ENCODE measurements around the gene SDK1.
A peak's percentile ranks its signal among the peaks of the same experiment; 100 is the strongest.
"Not testable (repeated sequence)": the region's sequence is repeated elsewhere in the genome, so short reads cannot be mapped to it uniquely, and the experiment has no call there.

Gene SDK1

DNA sequence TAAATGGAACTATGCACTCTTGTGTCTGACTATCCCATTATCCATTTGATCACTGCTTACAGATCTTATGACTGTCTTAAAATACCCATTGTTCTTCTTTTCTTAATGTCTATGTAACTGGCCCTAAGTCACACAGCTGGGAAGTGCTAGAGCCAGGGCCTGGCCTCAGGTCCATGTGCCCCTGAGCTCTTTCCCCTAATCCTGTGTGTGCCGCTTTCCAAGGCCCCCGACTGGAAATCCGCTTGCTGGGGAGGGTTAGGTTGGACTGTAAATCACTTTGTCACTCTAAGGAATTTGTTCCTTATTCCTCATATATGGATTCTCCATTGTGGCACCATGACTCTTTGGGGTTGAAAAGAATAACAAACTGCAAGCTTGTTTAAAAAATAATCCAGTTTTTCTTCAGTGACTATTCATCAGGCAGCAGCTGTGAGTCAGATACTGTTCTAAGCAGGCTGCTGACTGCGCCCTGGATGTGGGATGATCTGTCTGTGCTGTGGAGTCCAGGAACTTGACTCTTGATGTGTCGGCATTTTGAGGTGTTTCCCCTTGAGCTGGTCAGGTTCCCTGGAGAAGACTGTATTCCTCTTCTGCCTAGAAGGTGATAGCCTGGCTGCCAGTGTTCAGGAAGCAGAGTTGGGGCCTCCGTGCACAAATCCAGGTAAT is 236.3 kb downstream of the SDK1 start:
- DNase-seq (ENCODE audit: low read depth in 2 of 2) = no peak

DNA sequence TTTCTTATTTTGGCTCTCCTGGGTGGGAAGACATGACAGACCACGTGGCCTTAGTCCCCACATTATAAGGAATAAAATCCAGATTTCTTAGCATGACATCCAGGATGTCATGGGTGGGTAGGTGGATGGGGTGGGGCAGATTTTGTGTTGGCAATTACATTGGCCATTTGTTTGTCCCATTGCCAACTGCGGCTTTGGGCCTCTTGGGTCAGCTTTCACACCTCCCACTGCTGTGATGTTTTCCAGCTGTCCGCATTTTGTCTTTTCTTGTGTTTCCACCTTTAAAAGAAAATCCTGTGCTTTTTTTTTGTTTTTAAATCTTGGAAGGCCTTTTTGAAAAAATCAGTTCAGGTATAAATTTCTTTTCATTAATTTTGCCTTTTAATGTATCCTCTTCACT is 237.0 kb downstream of the SDK1 start:
- no peak for DNase-seq (ENCODE audit: low read depth in 2 of 2)

DNA sequence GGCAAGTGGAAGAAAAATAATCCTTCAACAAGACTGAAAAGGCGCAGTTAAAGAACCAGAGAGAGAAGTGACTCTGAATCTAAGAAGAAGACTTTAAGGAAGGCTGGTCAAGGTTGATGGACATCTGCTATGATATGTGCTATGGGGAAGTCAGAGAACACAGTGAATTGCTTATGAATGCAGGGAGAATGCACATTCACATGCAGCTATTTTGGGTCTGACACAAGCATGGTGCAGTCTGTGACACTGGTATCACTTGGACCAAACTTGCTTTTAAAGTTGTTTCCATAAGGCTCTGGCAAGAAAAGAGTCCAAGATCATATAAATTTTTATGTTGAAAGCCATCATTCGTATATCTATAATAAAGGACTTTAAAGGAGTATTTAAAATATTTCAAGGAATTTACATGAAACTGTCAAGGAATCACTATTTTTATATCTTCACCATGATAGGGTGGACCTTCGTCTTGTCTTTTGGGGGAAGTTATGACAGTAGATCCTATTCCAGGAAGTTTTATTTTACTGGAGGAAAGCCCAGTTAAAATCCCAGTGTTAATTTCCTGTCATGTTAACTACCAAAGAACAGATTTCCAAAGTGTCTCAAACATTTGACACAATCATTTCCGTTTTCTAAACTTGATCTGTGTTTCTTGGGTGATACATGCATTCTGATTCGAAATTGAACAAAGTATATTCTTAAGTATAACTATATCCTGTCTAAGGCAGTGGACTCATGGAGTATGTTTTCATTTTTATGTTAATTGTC is 239.6 kb downstream of the SDK1 start:
- no peak for DNase-seq (ENCODE audit: low read depth in 2 of 2)

DNA sequence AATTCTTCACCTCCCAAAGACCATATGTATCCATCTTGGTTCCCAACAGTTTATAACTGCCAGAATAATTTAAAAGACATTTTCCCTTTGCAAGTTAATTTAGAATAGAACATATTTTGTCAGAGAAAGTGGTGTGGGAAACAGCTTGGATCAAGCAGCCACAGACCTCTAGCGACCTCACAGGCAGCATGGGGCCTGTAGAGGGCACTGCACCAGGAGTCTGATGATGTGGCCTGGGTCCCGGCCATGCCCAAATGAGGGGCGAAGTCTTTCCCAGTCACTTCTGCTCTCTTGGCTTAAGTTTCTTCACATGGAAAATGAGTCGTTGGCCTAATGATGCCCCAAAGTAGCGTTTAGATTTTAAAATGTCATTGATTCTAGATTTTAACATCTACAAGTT is 243.2 kb downstream of the SDK1 start:
- DNase-seq (ENCODE audit: low read depth in 2 of 2) = no peak

DNA sequence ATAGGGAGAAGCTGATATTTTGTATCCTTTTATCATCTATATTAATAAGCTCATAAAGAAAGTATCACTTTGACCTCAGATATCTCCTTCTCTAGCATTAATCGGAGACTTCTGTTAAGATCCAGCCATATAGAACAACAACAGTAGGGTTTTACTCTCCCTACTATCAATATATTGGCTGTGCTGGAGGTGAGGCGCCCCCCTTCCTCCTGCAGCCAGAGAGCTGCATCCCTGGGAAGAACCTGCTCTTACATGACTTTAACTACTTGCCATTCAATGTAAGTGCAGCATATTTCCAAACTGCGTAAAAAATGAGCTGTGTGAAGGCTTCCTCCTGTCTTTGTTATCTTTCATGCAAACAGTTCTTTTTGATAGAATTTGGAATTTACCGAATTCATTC is 247.8 kb downstream of the SDK1 start:
- DNase-seq (ENCODE audit: low read depth in 2 of 2) = no peak

DNA sequence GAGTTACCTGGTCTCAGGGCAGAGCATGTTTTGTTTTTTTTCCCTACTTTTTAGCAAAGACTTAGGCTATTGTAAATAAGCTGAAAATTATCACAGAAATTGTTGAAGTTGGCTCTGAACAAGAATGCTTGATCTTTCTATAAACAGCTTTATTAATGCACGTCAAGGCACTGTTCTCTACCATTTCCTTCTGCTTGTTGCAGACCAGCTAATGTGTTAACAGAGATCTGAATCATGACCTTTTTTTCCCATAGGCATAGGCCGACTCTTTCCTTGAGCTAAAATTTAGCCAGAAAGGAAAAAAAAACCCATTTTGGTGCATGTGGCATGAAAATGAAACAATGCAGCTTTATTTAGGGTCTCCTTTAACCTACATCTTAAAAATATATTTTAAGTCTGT is 248.5 kb downstream of the SDK1 start:
- no peak for DNase-seq (ENCODE audit: low read depth in 2 of 2)

DNA sequence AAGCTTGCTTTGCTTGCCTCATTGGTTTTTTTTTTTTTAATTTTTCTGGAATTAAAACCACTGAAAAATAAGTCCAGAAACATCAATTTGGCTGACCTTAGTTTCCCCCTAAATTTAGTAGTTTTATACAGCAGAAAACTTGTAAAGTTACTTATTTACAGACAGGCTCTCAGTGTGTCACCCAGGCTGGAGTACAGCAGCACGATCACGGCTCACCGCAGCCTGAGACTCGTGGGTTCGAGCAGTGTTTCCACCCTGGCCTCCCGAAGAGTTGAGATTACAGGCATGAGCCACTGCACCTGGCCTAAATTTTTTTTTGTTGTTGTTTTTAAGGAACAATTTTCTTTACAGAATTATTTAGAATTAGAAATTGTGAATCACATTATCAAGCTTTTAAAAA is 250.5 kb downstream of the SDK1 start:
- no peak for DNase-seq (ENCODE audit: low read depth in 2 of 2)

DNA sequence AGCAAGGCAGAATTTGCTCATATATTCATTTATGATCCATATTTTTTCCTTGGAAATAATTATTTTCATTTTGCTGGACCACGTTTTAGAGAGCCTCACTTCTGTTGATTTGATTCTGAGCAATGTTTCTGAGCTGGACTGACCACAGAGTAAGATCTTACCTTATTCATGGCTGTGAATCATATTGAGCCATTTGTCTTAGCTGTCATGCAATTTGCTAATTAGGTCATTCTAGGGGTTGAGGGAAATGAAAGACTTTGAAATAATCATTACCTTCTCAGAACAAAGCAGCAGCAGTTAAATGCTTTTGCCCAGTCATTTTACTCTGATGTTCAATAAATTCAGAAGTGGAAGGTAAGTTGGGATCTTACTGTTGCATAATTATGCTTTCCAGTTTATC is 251.4 kb downstream of the SDK1 start:
- DNase-seq (ENCODE audit: low read depth in 2 of 2) = no peak

DNA sequence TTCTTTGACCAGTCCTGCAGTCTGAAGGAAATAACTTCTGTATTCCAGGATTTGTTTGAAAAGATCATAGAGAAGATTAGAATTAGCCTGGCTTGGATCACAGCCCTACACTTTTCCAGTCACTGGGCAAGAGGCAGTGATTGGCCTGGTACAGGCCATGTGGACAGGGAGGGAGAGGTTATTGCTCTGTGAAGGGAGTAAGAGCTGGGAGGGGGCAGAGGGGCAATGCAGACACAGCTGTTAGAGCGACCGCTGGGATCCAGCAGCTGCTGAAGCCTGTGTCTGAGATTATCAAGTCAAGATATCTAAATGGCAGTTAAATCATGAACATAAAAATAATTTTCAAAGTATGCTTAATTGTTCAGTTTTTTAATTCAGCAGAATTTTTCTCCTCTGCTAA is 257.3 kb downstream of the SDK1 start:
- DNase-seq (ENCODE audit: low read depth in 2 of 2) = no peak

DNA sequence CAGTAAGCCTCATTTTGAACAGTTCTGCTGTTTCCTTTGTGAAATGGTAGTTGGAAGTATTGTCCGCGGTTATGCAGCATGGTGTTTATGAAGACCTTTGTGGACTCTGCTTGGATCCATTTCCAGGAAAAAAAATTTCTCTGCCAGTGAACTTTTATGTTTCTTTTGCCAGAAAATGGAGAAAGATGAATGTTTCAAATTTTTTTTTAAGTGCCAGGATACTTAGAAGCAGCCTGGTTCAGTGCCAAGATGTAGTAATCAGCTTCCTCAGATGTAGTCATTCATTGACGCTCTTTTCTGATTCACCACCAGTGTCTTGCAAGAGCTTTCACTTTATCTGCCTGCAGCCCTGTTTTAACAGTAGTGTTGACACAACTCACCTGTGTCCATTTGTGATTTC is 258.2 kb downstream of the SDK1 start:
- peak; percentile 17 to 24 for DNase-seq (ENCODE audit: low read depth in 2 of 2)

DNA sequence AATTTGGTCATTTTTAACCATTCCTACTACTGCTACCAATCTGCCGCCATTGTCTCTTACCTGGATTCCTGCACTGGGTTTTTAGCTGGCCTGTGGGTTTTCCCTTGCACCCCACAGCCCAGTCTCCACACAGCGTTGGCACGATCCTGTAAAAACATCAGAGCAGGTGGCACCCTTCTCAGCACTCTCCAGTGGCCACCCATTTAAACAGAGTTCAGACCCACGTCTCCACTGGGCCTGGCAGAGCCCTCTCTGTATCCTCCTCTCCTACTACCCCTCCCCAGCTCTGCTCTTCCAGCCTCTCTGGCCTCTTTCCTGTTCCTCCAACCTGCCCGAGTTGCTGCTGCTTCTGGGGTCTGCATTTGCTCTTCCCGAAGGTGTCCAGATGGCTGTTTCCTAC is 259.4 kb downstream of the SDK1 start:
- no peak for DNase-seq (ENCODE audit: low read depth in 2 of 2)

DNA sequence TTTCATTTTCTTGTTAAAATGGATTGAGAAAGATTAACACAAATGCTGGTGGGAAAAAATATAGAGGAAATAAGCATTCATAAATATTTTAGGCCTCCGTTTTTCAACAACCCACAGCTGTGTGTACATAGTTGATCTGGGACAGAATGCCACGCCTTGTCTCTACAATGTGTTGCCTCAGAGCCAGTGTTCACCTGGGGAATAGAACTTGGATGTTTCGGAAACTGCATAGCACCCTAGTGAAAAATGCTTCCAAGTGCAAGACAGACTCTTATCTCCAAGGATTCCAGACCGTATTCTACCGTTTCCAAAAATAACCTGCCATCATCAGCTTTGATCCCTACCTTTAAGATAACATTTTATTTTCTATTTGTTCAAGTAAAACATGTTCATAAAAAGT is 260.9 kb downstream of the SDK1 start:
- DNase-seq (ENCODE audit: low read depth in 2 of 2) = no peak

DNA sequence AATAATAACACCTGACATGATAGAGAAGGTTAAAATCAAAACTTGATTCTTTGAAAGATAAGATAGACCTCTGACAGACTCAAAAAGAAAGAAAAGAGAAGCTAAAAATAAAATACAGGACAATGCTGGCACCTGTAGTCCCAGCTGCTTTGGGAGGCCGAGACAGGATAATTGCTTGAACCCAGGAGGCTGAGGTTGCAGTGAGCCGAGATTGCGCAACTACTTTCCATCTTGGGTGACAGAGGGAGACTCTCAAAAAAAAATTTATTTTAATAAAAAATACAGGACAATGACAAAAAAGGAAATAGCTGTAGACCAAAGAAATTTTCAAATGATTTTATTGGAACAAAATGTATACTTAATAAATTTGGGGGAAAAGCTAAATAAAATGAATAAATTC is 263.2 kb downstream of the SDK1 start:
- no peak for DNase-seq (ENCODE audit: low read depth in 2 of 2)

DNA sequence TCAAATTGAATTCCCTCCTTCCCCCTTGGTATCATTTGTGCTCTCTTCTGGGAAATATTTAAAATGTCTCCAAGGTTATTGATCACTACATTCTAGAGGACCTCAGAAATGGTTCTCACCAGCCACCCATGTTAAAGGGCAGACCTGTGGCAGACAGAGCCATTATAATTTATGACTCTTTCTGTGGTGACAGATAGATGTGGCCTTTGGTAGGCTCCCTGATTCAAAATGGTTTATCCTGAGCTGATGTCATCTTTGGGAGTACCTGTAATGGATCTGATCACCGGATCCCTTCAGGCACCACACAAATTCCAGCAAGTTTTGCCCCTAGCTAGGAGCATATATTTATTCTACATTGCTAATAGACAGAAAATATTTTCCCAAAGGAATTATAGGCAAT is 267.5 kb downstream of the SDK1 start:
- no peak for DNase-seq (ENCODE audit: low read depth in 2 of 2)

DNA sequence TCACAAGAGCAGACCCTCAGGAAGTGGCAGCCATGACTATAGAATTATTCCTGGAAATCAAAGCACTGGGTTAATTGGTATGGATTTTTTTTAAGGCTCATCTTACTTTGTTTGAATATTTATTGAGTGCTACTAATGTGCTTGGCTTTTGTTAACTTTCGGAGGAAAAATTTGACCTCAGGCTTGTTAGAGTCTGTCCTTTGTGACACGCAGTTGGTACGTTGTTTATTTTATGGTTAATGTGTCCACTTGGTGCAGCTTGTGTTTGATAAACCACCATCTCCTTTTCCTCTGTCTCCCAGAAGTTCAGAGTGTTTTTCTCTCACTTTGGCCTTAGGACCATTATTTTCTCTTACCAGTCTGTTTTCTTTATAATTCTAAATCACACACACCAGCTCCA is 268.6 kb downstream of the SDK1 start:
- no peak for DNase-seq (ENCODE audit: low read depth in 2 of 2)

DNA sequence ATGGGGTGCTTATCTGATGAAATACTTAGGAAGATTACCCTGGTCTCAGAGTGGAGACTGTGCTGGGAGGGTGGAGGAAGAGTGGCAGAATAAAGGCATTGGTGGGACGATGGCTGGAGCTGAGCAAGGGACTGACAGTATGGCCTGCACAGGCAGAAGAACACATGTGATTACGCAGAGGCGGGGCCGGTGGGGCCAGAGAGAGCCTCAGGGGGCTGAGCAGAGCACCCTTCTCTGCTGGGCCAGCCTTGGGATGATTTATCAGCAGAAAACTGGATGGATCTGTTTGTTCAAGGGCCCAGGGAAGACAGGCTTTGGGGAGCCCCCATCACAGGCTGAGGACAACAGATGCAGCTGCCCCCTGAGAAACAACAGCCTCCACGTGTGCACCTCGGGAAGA is 272.1 kb downstream of the SDK1 start:
- DNase-seq (ENCODE audit: low read depth in 2 of 2) = no peak

DNA sequence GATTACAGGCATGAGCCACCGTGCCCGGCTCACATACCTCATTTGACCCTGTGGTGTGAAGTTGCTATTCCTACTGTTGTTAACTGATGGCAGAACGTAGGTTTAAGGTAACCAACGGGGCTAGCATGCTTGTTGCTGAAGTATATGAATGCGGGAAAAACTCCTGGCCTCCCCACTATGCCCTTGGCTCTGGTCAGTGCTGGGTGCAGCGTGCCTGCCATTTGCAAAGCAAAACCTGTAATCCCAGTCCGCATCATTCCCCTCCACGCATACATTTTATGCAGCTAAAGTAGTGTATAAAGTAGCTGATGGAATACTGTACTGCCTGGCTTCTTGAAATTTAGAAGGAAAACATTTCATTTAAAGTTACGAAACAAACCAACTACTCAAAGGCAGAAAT is 273.3 kb downstream of the SDK1 start:
- DNase-seq (ENCODE audit: low read depth in 2 of 2) = no peak

DNA sequence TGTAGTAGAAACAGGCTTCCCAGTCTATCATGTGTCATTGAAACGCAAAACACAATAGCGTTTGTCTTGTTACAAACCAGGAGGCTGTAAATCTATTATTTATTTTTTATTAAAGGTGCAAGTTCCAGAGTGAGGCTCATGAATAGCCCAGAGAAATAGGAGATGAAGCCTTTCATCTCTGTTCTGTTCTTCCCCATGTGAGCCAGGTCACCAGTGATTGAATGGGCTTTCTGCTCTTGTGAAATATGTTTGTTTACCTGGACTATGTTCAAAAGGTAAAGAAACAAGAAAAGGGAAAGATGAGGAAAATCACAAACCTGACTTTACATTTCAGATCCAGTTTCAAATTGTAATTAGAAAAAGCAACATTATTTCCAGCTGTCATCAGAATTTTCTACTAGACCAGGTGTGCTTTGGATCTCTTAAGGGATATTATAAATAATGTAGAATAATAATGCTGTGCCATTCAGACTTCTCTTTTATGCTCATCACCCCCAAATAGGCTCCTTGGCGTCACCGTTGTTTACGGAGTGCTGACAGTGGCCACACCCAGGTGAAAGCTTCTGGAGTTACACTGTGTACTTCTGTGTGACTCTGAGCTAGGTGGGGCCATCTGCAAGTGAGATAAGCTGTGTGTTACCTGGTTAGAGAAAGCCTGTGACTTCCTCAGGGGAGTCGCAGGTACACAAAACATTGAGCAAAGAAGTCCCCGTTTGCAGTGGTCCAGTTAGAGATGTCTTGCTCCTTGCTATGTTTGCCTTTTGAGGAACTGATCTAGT is 274.9 kb downstream of the SDK1 start:
- no peak for DNase-seq (ENCODE audit: low read depth in 2 of 2)

DNA sequence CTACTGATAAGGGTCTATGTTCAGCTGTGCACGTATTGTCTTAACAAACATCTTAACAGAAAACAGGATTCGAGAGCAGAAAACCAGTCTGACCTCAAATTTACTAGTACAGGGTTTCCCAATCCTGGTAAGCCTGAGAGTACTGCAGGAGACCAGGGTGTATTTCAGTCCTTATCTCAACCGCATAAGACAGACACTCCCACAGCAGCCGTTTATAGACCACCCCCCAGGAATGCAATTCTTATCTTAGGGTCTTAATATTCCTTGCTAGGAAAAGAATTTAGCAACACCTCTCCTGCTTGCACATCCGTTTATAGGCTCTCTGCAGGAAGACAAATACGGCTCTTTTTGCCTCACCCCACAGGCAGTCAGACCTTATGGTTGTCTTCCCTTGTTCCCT is 277.3 kb downstream of the SDK1 start:
- no peak for DNase-seq (ENCODE audit: low read depth in 2 of 2)

DNA sequence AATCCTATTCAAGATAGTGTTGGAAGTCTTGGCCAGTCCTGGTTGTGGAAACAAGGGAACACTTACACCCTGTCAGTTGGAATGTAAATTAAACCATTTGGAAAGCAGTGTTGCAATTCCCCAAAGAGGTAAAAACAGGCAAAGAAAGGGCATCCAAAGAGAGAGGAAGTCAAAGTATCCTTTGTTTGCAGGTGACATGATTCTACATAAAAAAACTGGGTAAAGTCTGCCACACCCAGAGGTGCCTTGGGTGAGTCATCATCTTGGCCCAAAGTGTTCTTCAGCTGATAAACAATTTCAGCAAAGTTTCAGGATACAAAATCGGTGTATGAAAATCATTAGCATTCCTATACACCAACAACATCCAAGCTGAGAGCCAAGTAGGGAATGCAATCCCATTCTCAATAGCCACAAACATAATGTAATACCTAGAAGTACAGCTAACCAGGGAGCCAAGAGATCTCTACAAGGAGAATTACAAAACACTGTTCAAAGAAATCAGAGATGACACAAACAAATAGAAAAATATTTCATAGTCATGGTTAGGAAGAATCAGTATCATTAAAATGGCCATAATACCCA is 278.7 kb downstream of the SDK1 start:
- no peak for DNase-seq (ENCODE audit: low read depth in 2 of 2)

DNA sequence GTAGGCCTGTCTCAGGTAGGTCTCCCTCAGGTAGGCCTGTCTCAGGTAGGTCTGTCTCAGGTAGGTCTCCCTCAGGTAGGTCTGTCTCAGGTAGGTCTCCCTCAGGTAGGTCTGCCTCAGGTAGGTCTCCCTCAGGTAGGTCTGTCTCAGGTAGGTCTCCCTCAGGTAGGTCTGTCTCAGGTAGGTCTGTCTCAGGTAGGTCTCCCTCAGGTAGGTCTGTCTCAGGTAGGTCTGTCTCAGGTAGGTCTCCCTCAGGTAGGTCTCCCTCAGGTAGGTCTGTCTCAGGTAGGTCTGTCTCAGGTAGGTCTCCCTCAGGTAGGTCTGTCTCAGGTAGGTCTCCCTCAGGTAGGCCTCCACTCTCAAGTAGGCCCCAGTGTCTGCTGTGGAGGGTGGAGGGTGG is 281.1 kb downstream of the SDK1 start:
- not testable (repeated sequence) for DNase-seq (ENCODE audit: low read depth in 2 of 2)

DNA sequence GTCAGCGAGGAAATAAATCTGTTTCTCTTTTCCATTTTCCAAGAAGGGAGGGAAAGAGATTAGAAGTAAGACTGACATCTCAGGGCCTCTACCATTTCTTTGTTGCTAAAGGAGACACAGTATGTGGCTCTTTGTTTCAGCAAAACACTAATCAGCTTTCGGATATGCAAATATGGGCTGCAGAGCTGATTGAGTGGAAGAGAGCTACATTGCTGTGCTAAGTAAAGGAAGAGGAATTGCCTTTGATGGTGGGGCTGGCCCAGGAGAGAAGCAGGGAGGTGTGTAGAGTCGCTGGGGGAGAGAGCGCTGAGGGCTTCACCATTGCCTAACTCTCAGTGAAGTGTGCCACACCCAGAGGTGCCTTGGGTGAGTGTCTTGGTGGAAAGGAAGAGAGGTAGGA is 284.8 kb downstream of the SDK1 start:
- DNase-seq (ENCODE audit: low read depth in 2 of 2) = no peak

DNA sequence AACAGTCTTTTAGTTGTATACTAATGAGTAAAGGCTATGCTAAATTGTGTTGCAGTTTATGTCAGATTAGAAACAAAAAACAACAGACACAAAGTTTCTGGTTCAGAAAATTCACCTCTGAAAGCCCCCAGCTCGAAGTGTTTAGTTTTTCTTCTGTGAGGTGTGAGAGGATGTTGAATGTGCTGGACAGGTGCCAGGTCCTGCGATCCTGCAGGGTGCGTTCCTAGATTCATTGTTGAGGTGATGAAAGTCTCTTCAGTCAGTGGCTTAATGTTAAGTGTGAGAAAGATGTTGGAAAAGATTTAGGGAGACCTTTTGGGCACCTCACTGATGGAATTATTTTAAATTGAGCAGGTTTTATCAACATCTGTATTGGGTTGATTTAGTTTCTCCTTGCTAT is 287.3 kb downstream of the SDK1 start:
- no peak for DNase-seq (ENCODE audit: low read depth in 2 of 2)
